Measurements from ENCODE around the gene PLEKHG4.

DNA sequence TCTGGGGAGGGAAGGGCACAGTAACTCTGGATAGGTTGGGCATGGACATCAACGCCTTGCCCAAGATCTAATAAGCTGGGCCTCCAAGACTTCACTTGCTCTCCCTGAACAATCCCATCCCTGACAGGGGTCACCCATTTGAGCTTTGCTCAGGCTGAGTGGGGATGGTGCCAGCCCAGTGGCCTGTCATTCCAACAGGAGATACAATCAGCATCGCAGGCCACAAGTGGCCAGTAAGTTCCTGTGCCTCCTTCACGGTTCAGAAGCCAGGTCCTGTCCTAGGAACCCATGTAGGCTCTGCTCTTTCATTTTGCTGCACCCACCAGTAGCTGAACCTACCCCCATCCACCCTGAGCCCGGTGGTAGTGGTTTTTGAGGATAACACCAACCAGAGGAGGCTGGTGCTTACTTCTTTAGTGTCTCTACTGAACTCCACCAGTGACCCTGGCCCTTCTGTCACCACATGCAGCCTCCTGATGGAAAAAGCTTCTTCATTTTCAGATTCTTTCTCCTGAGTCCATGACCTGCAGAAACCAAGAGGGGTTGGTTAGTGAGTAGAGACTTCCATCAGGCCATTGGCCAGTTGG, 14.9 kb downstream of the PLEKHG4 start:
- TF ChIP-seq, protein P1, sequence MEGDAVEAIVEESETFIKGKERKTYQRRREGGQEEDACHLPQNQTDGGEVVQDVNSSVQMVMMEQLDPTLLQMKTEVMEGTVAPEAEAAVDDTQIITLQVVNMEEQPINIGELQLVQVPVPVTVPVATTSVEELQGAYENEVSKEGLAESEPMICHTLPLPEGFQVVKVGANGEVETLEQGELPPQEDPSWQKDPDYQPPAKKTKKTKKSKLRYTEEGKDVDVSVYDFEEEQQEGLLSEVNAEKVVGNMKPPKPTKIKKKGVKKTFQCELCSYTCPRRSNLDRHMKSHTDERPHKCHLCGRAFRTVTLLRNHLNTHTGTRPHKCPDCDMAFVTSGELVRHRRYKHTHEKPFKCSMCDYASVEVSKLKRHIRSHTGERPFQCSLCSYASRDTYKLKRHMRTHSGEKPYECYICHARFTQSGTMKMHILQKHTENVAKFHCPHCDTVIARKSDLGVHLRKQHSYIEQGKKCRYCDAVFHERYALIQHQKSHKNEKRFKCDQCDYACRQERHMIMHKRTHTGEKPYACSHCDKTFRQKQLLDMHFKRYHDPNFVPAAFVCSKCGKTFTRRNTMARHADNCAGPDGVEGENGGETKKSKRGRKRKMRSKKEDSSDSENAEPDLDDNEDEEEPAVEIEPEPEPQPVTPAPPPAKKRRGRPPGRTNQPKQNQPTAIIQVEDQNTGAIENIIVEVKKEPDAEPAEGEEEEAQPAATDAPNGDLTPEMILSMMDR (conservative IDR thresholded peaks at IDR 0.05 in 1 of 2, IDR thresholded peaks at IDR 0.05 in 1 of 2; ENCODE audit: low read depth in 1 of 2, low read length in 2 of 2) = no peak
- no peak for TF ChIP-seq EZH2 (IDR thresholded peaks at IDR 0.05; ENCODE audit: low read length, missing control alignments)
